Measurements from ENCODE around the gene GSTM4. TPM values are rescaled to one million over a fixed set of nuclear protein-coding genes. Genes with fewer than 3 reads are reported as not detected.
"Not testable (repeated sequence)": the region's sequence is repeated elsewhere in the genome, so short reads cannot be mapped to it uniquely, and the experiment has no call there.

The GSTM4 gene
- total RNA-seq, 2 donors from 2014 or later, result 17.0 to 18.0 TPM

- not testable (repeated sequence) for H3K9me3 ChIP-seq (ENCODE audit: control insufficient read depth, low read length, poor library complexity, severe bottlenecking); ATAC-seq; H3K27ac Mint-ChIP-seq; H3K27me3 Mint-ChIP-seq; H3K36me3 Mint-ChIP-seq (ENCODE audit: low read depth); DNase-seq; H3K4me3 Mint-ChIP-seq; H3K4me1 Mint-ChIP-seq
Observed at GRCh38 chr1:109673861-109674260, 18.0 kb downstream of the GSTM4 start.

- H3K4me1 Mint-ChIP-seq; H3K9me3 ChIP-seq (ENCODE audit: control insufficient read depth, low read length, poor library complexity, severe bottlenecking); H3K36me3 Mint-ChIP-seq (ENCODE audit: low read depth); H3K27me3 Mint-ChIP-seq; H3K27ac Mint-ChIP-seq; DNase-seq; H3K4me3 Mint-ChIP-seq; ATAC-seq: not testable (repeated sequence)
Observed at GRCh38 chr1:109676683-109677381, 20.9 kb downstream of the GSTM4 start.

GRCh38 chr1:109677459-109677858 lies 21.6 kb downstream of the GSTM4 start:
- Mint-ChIP-seq H3K27me3 (no peaks in the 10 kb centered on the region), H3K4me1 (no peaks in the 10 kb centered on the region), H3K27ac (no peak overlapping the region), H3K4me3 (no peak overlapping the region), H3K36me3 (ENCODE audit: low read depth) (no peaks in the 10 kb centered on the region)
- H3K9me3 ChIP-seq (ENCODE audit: control insufficient read depth, low read length, poor library complexity, severe bottlenecking), result no peaks in the 10 kb centered on the region
- ATAC-seq (no peak), DNase-seq (no peak)

- H3K9me3 ChIP-seq (ENCODE audit: control insufficient read depth, low read length, poor library complexity, severe bottlenecking); DNase-seq; H3K4me3 Mint-ChIP-seq; H3K36me3 Mint-ChIP-seq (ENCODE audit: low read depth); H3K27ac Mint-ChIP-seq; H3K4me1 Mint-ChIP-seq; H3K27me3 Mint-ChIP-seq; ATAC-seq: not testable (repeated sequence)
Observed at GRCh38 chr1:109678637-109679036, 22.7 kb downstream of the GSTM4 start.

- H3K27me3 Mint-ChIP-seq; DNase-seq; H3K4me1 Mint-ChIP-seq; H3K27ac Mint-ChIP-seq; ATAC-seq; H3K36me3 Mint-ChIP-seq (ENCODE audit: low read depth); H3K4me3 Mint-ChIP-seq; H3K9me3 ChIP-seq (ENCODE audit: control insufficient read depth, low read length, poor library complexity, severe bottlenecking): not testable (repeated sequence)
Observed at GRCh38 chr1:109684777-109685176, 28.9 kb downstream of the GSTM4 start.

GRCh38 chr1:109685399-109685798 lies 29.5 kb downstream of the GSTM4 start:
- DNase-seq, ATAC-seq: not testable (repeated sequence)

GRCh38 chr1:109685890-109686289 lies 30.0 kb downstream of the GSTM4 start:
- not testable (repeated sequence) for H3K4me3 Mint-ChIP-seq

More at GRCh38 chr1:109685399-109685798, 29.5 kb downstream of the GSTM4 start:
- H3K36me3 Mint-ChIP-seq (ENCODE audit: low read depth); H3K9me3 ChIP-seq (ENCODE audit: control insufficient read depth, low read length, poor library complexity, severe bottlenecking); H3K27ac Mint-ChIP-seq; H3K4me3 Mint-ChIP-seq; H3K4me1 Mint-ChIP-seq; H3K27me3 Mint-ChIP-seq: not testable (repeated sequence)

GRCh38 chr1:109687109-109687508 lies 31.2 kb downstream of the GSTM4 start:
- not testable (repeated sequence) for ATAC-seq; H3K4me3 Mint-ChIP-seq; H3K27me3 Mint-ChIP-seq; DNase-seq; H3K27ac Mint-ChIP-seq; H3K4me1 Mint-ChIP-seq; H3K9me3 ChIP-seq (ENCODE audit: control insufficient read depth, low read length, poor library complexity, severe bottlenecking); H3K36me3 Mint-ChIP-seq (ENCODE audit: low read depth)

More at GRCh38 chr1:109685890-109686289, 30.0 kb downstream of the GSTM4 start:
- DNase-seq; H3K4me1 Mint-ChIP-seq; H3K36me3 Mint-ChIP-seq (ENCODE audit: low read depth); H3K27ac Mint-ChIP-seq; ATAC-seq; H3K9me3 ChIP-seq (ENCODE audit: control insufficient read depth, low read length, poor library complexity, severe bottlenecking); H3K27me3 Mint-ChIP-seq: not testable (repeated sequence)

GRCh38 chr1:109687641-109688499 lies 32.0 kb downstream of the GSTM4 start, which contains the start of gene GSTM1:
Gene GSTM1, plus strand, starts transcription at chr1:109687817. Its CDS starts 57 bp downstream, at chr1:109687874.
- H3K27ac Mint-ChIP-seq, result no peak within 1 kb of the TSS
- DNase-seq (no peak), ATAC-seq (no peak)
- no peaks in the 10 kb centered on the region for H3K9me3 ChIP-seq (ENCODE audit: control insufficient read depth, low read length, poor library complexity, severe bottlenecking)
- H3K4me1 Mint-ChIP-seq, result no peaks in the 10 kb centered on the region
- no peak within 1 kb of the TSS for H3K4me3 Mint-ChIP-seq
- H3K27me3 Mint-ChIP-seq, result no peaks in the 10 kb centered on the region
- no peaks in the 10 kb centered on the region for H3K36me3 Mint-ChIP-seq (ENCODE audit: low read depth)

- ATAC-seq, result no peak
- Mint-ChIP-seq H3K4me3 (no peak overlapping the region), H3K27me3 (no peaks in the 10 kb centered on the region), H3K27ac (no peak overlapping the region), H3K36me3 (ENCODE audit: low read depth) (no peaks in the 10 kb centered on the region), H3K4me1 (no peaks in the 10 kb centered on the region)
- no peaks in the 10 kb centered on the region for H3K9me3 ChIP-seq (ENCODE audit: control insufficient read depth, low read length, poor library complexity, severe bottlenecking)
- DNase-seq, result no peak
Observed at GRCh38 chr1:109689844-109690405, 34.0 kb downstream of the GSTM4 start.

GRCh38 chr1:109691759-109692158 lies 35.9 kb downstream of the GSTM4 start:
- Mint-ChIP-seq H3K27me3 (no peaks in the 10 kb centered on the region), H3K27ac (no peak overlapping the region), H3K36me3 (ENCODE audit: low read depth) (no peaks in the 10 kb centered on the region), H3K4me1 (no peaks in the 10 kb centered on the region), H3K4me3 (no peak overlapping the region)
- H3K9me3 ChIP-seq (ENCODE audit: control insufficient read depth, low read length, poor library complexity, severe bottlenecking), result no peaks in the 10 kb centered on the region
- DNase-seq (no peak), ATAC-seq (no peak)

GRCh38 chr1:109694400-109694799 lies 38.5 kb downstream of the GSTM4 start:
- not testable (repeated sequence) for DNase-seq; H3K36me3 Mint-ChIP-seq (ENCODE audit: low read depth); H3K27me3 Mint-ChIP-seq; H3K4me3 Mint-ChIP-seq; H3K27ac Mint-ChIP-seq; H3K4me1 Mint-ChIP-seq; H3K9me3 ChIP-seq (ENCODE audit: control insufficient read depth, low read length, poor library complexity, severe bottlenecking); ATAC-seq

- H3K27me3 Mint-ChIP-seq; H3K27ac Mint-ChIP-seq; H3K9me3 ChIP-seq (ENCODE audit: control insufficient read depth, low read length, poor library complexity, severe bottlenecking); H3K36me3 Mint-ChIP-seq (ENCODE audit: low read depth); H3K4me1 Mint-ChIP-seq; ATAC-seq; H3K4me3 Mint-ChIP-seq; DNase-seq: not testable (repeated sequence)
Observed at GRCh38 chr1:109695138-109695537, 39.2 kb downstream of the GSTM4 start.
